ENCODE data around the gene PURA.

DNA sequence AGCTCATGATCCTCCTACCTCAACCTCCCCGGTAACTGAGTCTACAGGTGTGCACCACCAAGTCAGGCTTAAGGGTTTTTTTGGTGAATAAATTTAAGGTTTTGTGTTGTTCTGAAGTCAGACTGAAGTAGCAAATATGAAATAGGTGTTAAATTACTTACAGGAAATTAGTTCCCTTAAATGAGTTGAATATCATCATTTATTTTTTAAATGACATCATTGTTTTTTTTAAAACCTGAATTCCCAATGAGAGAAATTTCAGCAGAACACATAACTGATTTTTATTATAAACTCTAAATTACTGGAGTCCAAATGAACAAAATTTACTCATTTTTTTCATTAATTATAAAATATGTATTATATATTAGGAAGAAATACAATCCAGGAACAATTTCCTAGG lies 37.8 kb upstream of the PURA start:
- TF ChIP-seq, protein P1, sequence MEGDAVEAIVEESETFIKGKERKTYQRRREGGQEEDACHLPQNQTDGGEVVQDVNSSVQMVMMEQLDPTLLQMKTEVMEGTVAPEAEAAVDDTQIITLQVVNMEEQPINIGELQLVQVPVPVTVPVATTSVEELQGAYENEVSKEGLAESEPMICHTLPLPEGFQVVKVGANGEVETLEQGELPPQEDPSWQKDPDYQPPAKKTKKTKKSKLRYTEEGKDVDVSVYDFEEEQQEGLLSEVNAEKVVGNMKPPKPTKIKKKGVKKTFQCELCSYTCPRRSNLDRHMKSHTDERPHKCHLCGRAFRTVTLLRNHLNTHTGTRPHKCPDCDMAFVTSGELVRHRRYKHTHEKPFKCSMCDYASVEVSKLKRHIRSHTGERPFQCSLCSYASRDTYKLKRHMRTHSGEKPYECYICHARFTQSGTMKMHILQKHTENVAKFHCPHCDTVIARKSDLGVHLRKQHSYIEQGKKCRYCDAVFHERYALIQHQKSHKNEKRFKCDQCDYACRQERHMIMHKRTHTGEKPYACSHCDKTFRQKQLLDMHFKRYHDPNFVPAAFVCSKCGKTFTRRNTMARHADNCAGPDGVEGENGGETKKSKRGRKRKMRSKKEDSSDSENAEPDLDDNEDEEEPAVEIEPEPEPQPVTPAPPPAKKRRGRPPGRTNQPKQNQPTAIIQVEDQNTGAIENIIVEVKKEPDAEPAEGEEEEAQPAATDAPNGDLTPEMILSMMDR (conservative IDR thresholded peaks at IDR 0.05; ENCODE audit: low read depth, low read length), result no peak
- no peak for TF ChIP-seq FOS (IDR thresholded peaks at IDR 0.05; ENCODE audit: low read depth, low read length)
- no peak for TF ChIP-seq SMC3 (IDR thresholded peaks at IDR 0.05; ENCODE audit: low read depth, low read length)
- TF ChIP-seq RFX5 (IDR thresholded peaks at IDR 0.05; ENCODE audit: low read depth, low read length), result no peak
- no peak for TF ChIP-seq MXI1 (IDR thresholded peaks at IDR 0.05; ENCODE audit: borderline replicate concordance, low read depth, low read length)
- TF ChIP-seq POLR2A (IDR thresholded peaks at IDR 0.05; ENCODE audit: low read depth, low read length), result no peak
- TF ChIP-seq RAD21 (IDR thresholded peaks at IDR 0.05; ENCODE audit: low read length), result no peak
- TF ChIP-seq, protein P2, sequence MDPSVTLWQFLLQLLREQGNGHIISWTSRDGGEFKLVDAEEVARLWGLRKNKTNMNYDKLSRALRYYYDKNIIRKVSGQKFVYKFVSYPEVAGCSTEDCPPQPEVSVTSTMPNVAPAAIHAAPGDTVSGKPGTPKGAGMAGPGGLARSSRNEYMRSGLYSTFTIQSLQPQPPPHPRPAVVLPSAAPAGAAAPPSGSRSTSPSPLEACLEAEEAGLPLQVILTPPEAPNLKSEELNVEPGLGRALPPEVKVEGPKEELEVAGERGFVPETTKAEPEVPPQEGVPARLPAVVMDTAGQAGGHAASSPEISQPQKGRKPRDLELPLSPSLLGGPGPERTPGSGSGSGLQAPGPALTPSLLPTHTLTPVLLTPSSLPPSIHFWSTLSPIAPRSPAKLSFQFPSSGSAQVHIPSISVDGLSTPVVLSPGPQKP (IDR thresholded peaks at IDR 0.05; ENCODE audit: borderline replicate concordance, low read depth, low read length), result no peak
- no peak for TF ChIP-seq CEBPB (IDR thresholded peaks at IDR 0.05; ENCODE audit: low read depth, low read length)
- no peak for TF ChIP-seq RCOR1 (IDR thresholded peaks at IDR 0.05; ENCODE audit: insufficient replicate concordance, low read length)
- TF ChIP-seq NFE2L2 (IDR thresholded peaks at IDR 0.05; ENCODE audit: low read depth, low read length), result no peak
- TF ChIP-seq, protein P3, sequence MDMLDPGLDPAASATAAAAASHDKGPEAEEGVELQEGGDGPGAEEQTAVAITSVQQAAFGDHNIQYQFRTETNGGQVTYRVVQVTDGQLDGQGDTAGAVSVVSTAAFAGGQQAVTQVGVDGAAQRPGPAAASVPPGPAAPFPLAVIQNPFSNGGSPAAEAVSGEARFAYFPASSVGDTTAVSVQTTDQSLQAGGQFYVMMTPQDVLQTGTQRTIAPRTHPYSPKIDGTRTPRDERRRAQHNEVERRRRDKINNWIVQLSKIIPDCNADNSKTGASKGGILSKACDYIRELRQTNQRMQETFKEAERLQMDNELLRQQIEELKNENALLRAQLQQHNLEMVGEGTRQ (IDR thresholded peaks at IDR 0.05; ENCODE audit: low read depth, low read length), result no peak
- TF ChIP-seq CHD1 (IDR thresholded peaks at IDR 0.05; ENCODE audit: low read depth, low read length), result no peak
- no peak for TF ChIP-seq MAZ (IDR thresholded peaks at IDR 0.05; ENCODE audit: borderline replicate concordance, low read depth, low read length)
